HepG2 (cell line): ENCODE data around the gene GNB1. TPM values are rescaled to one million over a fixed set of nuclear protein-coding genes. Genes with fewer than 3 reads are reported as not detected.
A peak's percentile ranks its signal among the peaks of the same experiment; 100 is the strongest.

Experiments used
- ATAC-seq: fragments of 200-7000 bp; cut with Tn5 transposase; 3 replicates; pipeline ENCODE4 v1.9.1; 2020; ENCODE audit warnings: mild to moderate bottlenecking, moderate library complexity
- BruUV-seq: library from RNA; stranded (reverse); fragments of 400-500 nt; replicated peaks from 2 replicates; lab custom pipeline; 2021; lab: Mats Ljungman, UMichigan
- CTCF ChIA-PET: fragments of 300-600 bp; formaldehyde crosslinking; extraction: SDS; loops from one replicate; lab custom pipeline; 2021; ENCODE audit warnings: low total read pairs, inconsistent platforms, low intra/inter-chr PET ratio; lab: Yijun Ruan, JAX
- POLR2A ChIA-PET: fragments of 350-600 bp; sonication (Branson Sonifier 250); formaldehyde crosslinking; loops from one replicate; lab custom pipeline; 2020; ENCODE audit warnings: antibody characterized with exemption, inconsistent platforms; lab: Yijun Ruan, JAX
- DNase-seq: peaks from one replicate; pipeline ENCODE4 v3.0.0-alpha.2; 2015; ENCODE audit warnings: low spot score
- FAIRE-seq: peaks from 3 replicates; lab custom pipeline; 2011; peaks lifted over from hg19 to GRCh38; lab: Jason Lieb, UNC
- H2AFZ ChIP-seq: one replicate; pipeline ENCODE4 v1.6.1; 2011; ENCODE audit warnings: low read length, inconsistent platforms
- H3K27ac ChIP-seq: fragments of 300-600 bp; 3 replicates; pipeline ENCODE4 v1.8.0; 2011; ENCODE audit warnings: mixed run types, mild to moderate bottlenecking, mixed read lengths, low read length, inconsistent platforms; ENCODE audit not compliant: insufficient read depth; ENCODE audit errors: extremely low read length
- H3K27me3 ChIP-seq, 2 experiments: fragments of 200-600 bp in 1 of 2; 2 replicates in 1 of 2; 3 replicates in 1 of 2; pipeline versions ENCODE4 v1.6.0 to v1.8.0; 2011; ENCODE audit warnings: low read length in 2 of 2, mild to moderate bottlenecking in 2 of 2, moderate library complexity in 2 of 2, inconsistent platforms in 1 of 2; ENCODE audit not compliant: insufficient read depth in 2 of 2, control insufficient read depth in 1 of 2
- H3K36me3 ChIP-seq, 2 experiments: fragments of 200-600 bp in 1 of 2; replicated peaks in 1 of 2; 2 replicates in 1 of 2; 3 replicates in 1 of 2; pipeline versions ENCODE4 v1.5.1 to v1.8.0; 2011; ENCODE audit warnings: low read length in 2 of 2, inconsistent platforms in 1 of 2; ENCODE audit not compliant: insufficient read depth in 2 of 2, control insufficient read depth in 1 of 2
- H3K4me1 ChIP-seq: 2 replicates; pipeline ENCODE4 v1.5.1; 2012; ENCODE audit warnings: low read length, inconsistent platforms; ENCODE audit not compliant: insufficient read depth
- H3K4me2 ChIP-seq: 2 replicates; pipeline ENCODE4 v1.6.0; 2011; ENCODE audit warnings: low read depth, low read length, inconsistent platforms
- H3K4me3 ChIP-seq, 3 experiments: fragments of 200-600 bp in 1 of 3; sonication (generic), shearing (Covaris generic) in 1 of 3; replicated peaks in 1 of 3; 2 replicates each; pipeline ENCODE4 v1.5.1; 2011 to 2016; ENCODE audit warnings: low read length in 3 of 3, inconsistent platforms in 2 of 3, low read depth in 2 of 3, mild to moderate bottlenecking in 2 of 3, control low read depth in 1 of 3, mixed read lengths in 1 of 3; ENCODE audit not compliant: insufficient read depth in 1 of 3
- H3K79me2 ChIP-seq: one replicate; pipeline ENCODE4 v1.6.1; 2011; ENCODE audit warnings: low read length, inconsistent platforms; ENCODE audit not compliant: insufficient read depth
- H3K9ac ChIP-seq: 2 replicates; pipeline ENCODE4 v1.6.0; 2011; ENCODE audit warnings: mild to moderate bottlenecking, low read depth, low read length, inconsistent platforms; ENCODE audit not compliant: insufficient read depth
- H3K9me3 ChIP-seq: 2 replicates; pipeline ENCODE4 v1.5.1; 2012; ENCODE audit warnings: mild to moderate bottlenecking, low read length
- H4K20me1 ChIP-seq: 2 replicates; pipeline ENCODE4 v1.6.0; 2011; ENCODE audit warnings: inconsistent platforms, mild to moderate bottlenecking, low read length, moderate library complexity; ENCODE audit not compliant: insufficient read depth
- ARHGAP35 ChIP-seq: sonication (generic); formaldehyde crosslinking; IDR thresholded peaks from 2 replicates; pipeline ENCODE4 v1.9.0; 2022; ENCODE audit warnings: mild to moderate bottlenecking, inconsistent platforms, moderate library complexity, missing genetic modification reagents, borderline replicate concordance
- ATRX ChIP-seq: sonication (generic); formaldehyde crosslinking; IDR thresholded peaks from 2 replicates; pipeline ENCODE4 v1.4.0; 2020; ENCODE audit warnings: missing genetic modification reagents, borderline replicate concordance
- IRF2 ChIP-seq: IDR thresholded peaks from 2 replicates; pipeline ENCODE4 v1.6.1; 2018; ENCODE audit warnings: missing genetic modification reagents, missing compliant biosample characterization
- MIER3 ChIP-seq: IDR thresholded peaks from 2 replicates; pipeline ENCODE4 v1.6.1; 2016; ENCODE audit warnings: missing compliant biosample characterization, borderline replicate concordance
- MXD1 ChIP-seq: sonication (generic); formaldehyde crosslinking; IDR thresholded peaks from 2 replicates; pipeline ENCODE4 v1.4.0; 2020; ENCODE audit warnings: mild to moderate bottlenecking, missing genetic modification reagents
- PAF1 ChIP-seq: IDR thresholded peaks from 2 replicates; pipeline ENCODE4 v1.6.1; 2016; ENCODE audit warnings: missing genetic modification reagents, missing compliant biosample characterization
- SETDB1 ChIP-seq: sonication (generic); formaldehyde crosslinking; IDR thresholded peaks from 2 replicates; pipeline ENCODE4 v1.5.1; 2020; ENCODE audit warnings: missing genetic modification reagents, mild to moderate bottlenecking, borderline replicate concordance
- SIN3A ChIP-seq: IDR thresholded peaks from 2 replicates; pipeline ENCODE4 v1.6.1; 2011; ENCODE audit warnings: low read depth, mild to moderate bottlenecking, control low read depth, low read length, borderline replicate concordance
- THAP11 ChIP-seq: IDR thresholded peaks from 2 replicates; pipeline ENCODE4 v1.6.1; 2016; ENCODE audit warnings: missing biosample characterization, missing genetic modification reagents
- ZBED4 ChIP-seq: sonication (generic); formaldehyde crosslinking; IDR thresholded peaks from 2 replicates; pipeline ENCODE4 v1.4.0; 2020; ENCODE audit warnings: missing genetic modification reagents, borderline replicate concordance
- ZBTB3 ChIP-seq: sonication (generic); formaldehyde crosslinking; IDR thresholded peaks from 2 replicates; pipeline ENCODE4 v1.4.0; 2020; ENCODE audit warnings: low read depth, mild to moderate bottlenecking, moderate library complexity, missing genetic modification reagents, borderline replicate concordance
- ZFP62 ChIP-seq: sonication (generic); formaldehyde crosslinking; IDR thresholded peaks from 2 replicates; pipeline ENCODE4 v1.4.0; 2020; ENCODE audit warnings: missing genetic modification reagents
- ZNF101 ChIP-seq: sonication (generic); formaldehyde crosslinking; IDR thresholded peaks from 2 replicates; pipeline ENCODE4 v1.4.0; 2020; ENCODE audit warnings: mild to moderate bottlenecking, low read depth, missing genetic modification reagents, borderline replicate concordance
- ZNF124 ChIP-seq: sonication (generic); formaldehyde crosslinking; IDR thresholded peaks from 2 replicates; pipeline ENCODE4 v1.4.0; 2020; ENCODE audit warnings: missing genetic modification reagents
- ZNF17 ChIP-seq: sonication (generic); formaldehyde crosslinking; IDR thresholded peaks from 2 replicates; pipeline ENCODE4 v1.5.0; 2020; ENCODE audit warnings: mild to moderate bottlenecking, missing genetic modification reagents
- ZNF263 ChIP-seq: sonication (generic); formaldehyde crosslinking; IDR thresholded peaks from 2 replicates; pipeline ENCODE4 v1.4.0; 2020; ENCODE audit warnings: missing genetic modification reagents
- ZNF550 ChIP-seq: sonication (generic); formaldehyde crosslinking; IDR thresholded peaks from 2 replicates; pipeline ENCODE4 v1.4.0; 2020; ENCODE audit warnings: mild to moderate bottlenecking, missing genetic modification reagents, borderline replicate concordance
- WGBS: methylation state at CpG from one replicate; pipeline ENCODE4 v1.1.6; 2017; ENCODE audit warnings: low lambda C conversion rate; 5-methylcytosine and 5-hydroxymethylcytosine counted together
- in situ Hi-C: cut with HindIII; loops from 2 replicates; pipeline ENCODE4 v1.10.0; 2017; ENCODE audit warnings: low pct_unique_long_range_greater_than_20kb; ENCODE audit not compliant: extremely low pct_ligation_motif_present
- intact Hi-C: fragments of 100-400 bp; cut with micrococcal nuclease; formaldehyde crosslinking; loops from one replicate; pipeline ENCODE4 v1.10.0; 2022; ENCODE audit not compliant: unreplicated experiment
- polyA plus RNA-seq, 8 experiments: library from polyadenylated mRNA; depleted of rRNA in 3 of 8; stranded (reverse) in 7 of 8; unstranded in 1 of 8; fragments of >200 nt; fragmentation: Illumina TruSeq in 4 of 8; extraction: Trizol in 4 of 8; gene quantifications; 2 replicates each; pipeline versions ENCODE4 v1.2.1 to v1.2.3, GENCODE V29; 2011 to 2016; ENCODE audit warnings: low read depth in 4 of 8, missing spikeins in 1 of 8, mixed read lengths in 1 of 8; ENCODE audit not compliant: insufficient read depth in 1 of 8
- total RNA-seq, 5 experiments: library from RNA; depleted of rRNA; stranded (reverse); fragments of >200 nt; fragmentation: Illumina TruSeq; extraction: Trizol; gene quantifications; 2 replicates each; pipeline ENCODE4 v1.2.3, GENCODE V29; 2016; ENCODE audit warnings: low read depth in 1 of 5

Gene GNB1
- total and polyA plus RNA-seq, 2 of the 13 experiments (the other 11 are each of a cell fraction or from before 2014, with no cell fraction given): 66.2 to 327 TPM

GRCh38 chr1:1783320-1783719 is 107.6 kb downstream of the GNB1 start (continued):
- no peak for TF ChIP-seq ZNF550
- TF ChIP-seq ZNF17: no peak
- TF ChIP-seq SETDB1: no peak
- TF ChIP-seq ATRX (CRISPR knock-in tag): no peak
- no peak for TF ChIP-seq ZFP62 (CRISPR knock-in tag)
- TF ChIP-seq, all 625 proteins: peak for 3

GRCh38 chr1:1782399-1783221 is 108.3 kb downstream of the GNB1 start:
- peak overlapping the region; percentile 41 for H3K9ac ChIP-seq
- H3K27me3 ChIP-seq: no peaks in the 10 kb centered on the region
- DNase-seq (peak; percentile 57), FAIRE-seq (no peak), ATAC-seq (peak; percentile 53)
- intact Hi-C loops: no loop called here
- peak overlapping the region; percentile 51 to 75 (median 58) for H3K4me3 ChIP-seq
- peaks cover 13 to 28% of the 10 kb centered on the region in 2 experiments; a peak in 4 of 5 replicates for H3K36me3 ChIP-seq
- H3K27ac ChIP-seq: peak overlapping the region; percentile 39
- H4K20me1 ChIP-seq: no peaks in the 10 kb centered on the region
- H3K9me3 ChIP-seq: no peaks in the 10 kb centered on the region
- 0% methylated on average over 9 of the region's 36 CpGs for WGBS
- ChIA-PET CTCF (no interaction called here), POLR2A (interaction anchor here (0.8 to 1.5 kb wide), 3 partner anchors 9 to 126 kb away, joined by 3 to 5 read pairs (median 5); no protein-coding TSS in a partner anchor)
- peak overlapping the region; percentile 93 for H3K4me2 ChIP-seq
- no peak overlapping the region for H2AFZ ChIP-seq
- in situ Hi-C loops: loop anchor here (10.0 kb wide), 1 partner anchor 122 kb away; no protein-coding TSS in a partner anchor
- peaks cover 43% of the 10 kb centered on the region for H3K4me1 ChIP-seq
- H3K79me2 ChIP-seq: peaks cover 4% of the 10 kb centered on the region
- BruUV-seq: no TSS peak
- TF ChIP-seq ARHGAP35 (peak; percentile 16; the same call in 1 of the 2 replicates), ZBTB3 (CRISPR knock-in tag) (no peak), SIN3A (0 out of 2 replicates have a peak, but pooled peaks have one; percentile 49), MXD1 (CRISPR knock-in tag) (0 out of 2 replicates have a peak, but pooled peaks have one; percentile 7), IRF2 (CRISPR knock-in tag) (0 out of 2 replicates have a peak, but pooled peaks have one; percentile 10), MIER3 (CRISPR knock-in tag) (no peak; the same call in 1 of the 2 replicates), ZNF101 (CRISPR knock-in tag) (no peak), THAP11 (CRISPR knock-in tag) (peak; percentile 37; the same call in 1 of the 2 replicates), ZBED4 (CRISPR knock-in tag) (peak; percentile 19; the same call in 1 of the 2 replicates), PAF1 (CRISPR knock-in tag) (peak; percentile 85; the same call in 1 of the 2 replicates), ZNF124 (CRISPR knock-in tag) (0 out of 2 replicates have a peak, but pooled peaks have one; percentile 20), ZNF263 (CRISPR knock-in tag) (peak; percentile 81)
